ENCODE data around the gene BACE1. TPM values are rescaled to one million over a fixed set of nuclear protein-coding genes. Genes with fewer than 3 reads are reported as not detected.
"Not testable (repeated sequence)": the region's sequence is repeated elsewhere in the genome, so short reads cannot be mapped to it uniquely, and the experiment has no call there.

BACE1 gene
- total RNA-seq, 1 experiment from 2014 or later, result 11.2 TPM

- Mint-ChIP-seq H3K4me1 (ENCODE audit: low read depth, unreplicated experiment) (peaks cover 7% of the 10 kb centered on the region), H3K9me3 (ENCODE audit: unreplicated experiment) (no peaks in the 10 kb centered on the region), H3K27me3 (ENCODE audit: insufficient read depth, unreplicated experiment) (no peaks in the 10 kb centered on the region), H3K4me3 (ENCODE audit: unreplicated experiment) (no peak overlapping the region), H3K36me3 (ENCODE audit: insufficient read depth, unreplicated experiment) (no peaks in the 10 kb centered on the region), H3K27ac (ENCODE audit: unreplicated experiment) (no peak overlapping the region)
- BruUV-seq (replicated peaks), result no TSS peak
- DNase-seq, result no peak
- ChIA-PET POLR2A (no interaction called here), CTCF (interaction anchor here (0.9 kb wide), 1 partner anchor 106 kb away, joined by 3 read pairs; no protein-coding TSS in a partner anchor)
- intact Hi-C loops (cut with micrococcal nuclease; ENCODE audit: unreplicated experiment), result no loop called here
- no peak for TF ChIP-seq CTCF (IDR thresholded peaks at IDR 0.05; ENCODE audit: insufficient read depth in 1 of 2, low read depth in 1 of 2, low read length in 1 of 2, severe bottlenecking in 1 of 2, unreplicated experiment in 1 of 2)
- Histone ChIP-seq H3K4me3 (ENCODE audit: low read depth, low read length) (no peak overlapping the region), H3K36me3 (ENCODE audit: control insufficient read depth, insufficient read depth, low read length) (no peaks in the 10 kb centered on the region), H3K4me1 (0 out of 2 replicates have a peak, but pooled peaks cover 7% of the 10 kb centered on the region), H3K27me3 (replicated peaks; ENCODE audit: control insufficient read depth, insufficient read depth, low read length) (no peaks in the 10 kb centered on the region), H3K9me3 (no peaks in the 10 kb centered on the region)
Measured at GRCh38 chr11:117332843-117333242, 16.8 kb upstream of the BACE1 start.

GRCh38 chr11:117328375-117329010 is 12.4 kb upstream of the BACE1 start:
- CTCF ChIA-PET, result interaction anchor here (1.4 to 1.5 kb wide), 5 partner anchors 13 to 489 kb away, joined by 3 to 9 read pairs (median 6); partner anchors contain the start of genes BACE1, PCSK7 and RNF214
- no peak for TF ChIP-seq CTCF (IDR thresholded peaks at IDR 0.05; ENCODE audit: insufficient read depth in 1 of 2, low read depth in 1 of 2, low read length in 1 of 2, severe bottlenecking in 1 of 2, unreplicated experiment in 1 of 2)
- POLR2A ChIA-PET, result interaction anchor here (1.1 to 1.4 kb wide), 5 partner anchors 27 to 1740 kb away, joined by 3 to 11 read pairs (median 4); partner anchors contain the start of genes PAFAH1B2, PCSK7, RNF214 and VPS11

GRCh38 chr11:117327567-117328374 is 11.7 kb upstream of the BACE1 start, which contains the start of gene CEP164:
TSS of gene CEP164 (plus strand) at chr11:117327854. CDS start at chr11:117338587, 10,733 bp downstream.
- ChIA-PET POLR2A (interaction anchor here (0.5 to 1.4 kb wide), 13 partner anchors 8 to 1740 kb away, joined by 3 to 11 read pairs (median 4); partner anchors contain the start of genes BACE1, PAFAH1B2, PCSK7 and RNF214), CTCF (interaction anchor here (0.6 to 1.5 kb wide), 11 partner anchors 11 to 613 kb away, joined by 3 to 9 read pairs (median 5); partner anchors contain the start of genes BACE1, PCSK7 and RNF214)
- Histone ChIP-seq H3K4me1 (0 out of 2 replicates have a peak, but pooled peaks cover 7% of the 10 kb centered on the region), H3K4me3 (ENCODE audit: low read depth, low read length) (peak within 1 kb of the TSS; percentile 58), H3K9me3 (no peaks in the 10 kb centered on the region), H3K27me3 (replicated peaks; ENCODE audit: control insufficient read depth, insufficient read depth, low read length) (no peaks in the 10 kb centered on the region), H3K36me3 (ENCODE audit: control insufficient read depth, insufficient read depth, low read length) (no peaks in the 10 kb centered on the region)
- peaks cover 8% of the 10 kb centered on the region for H3K9me3 Mint-ChIP-seq (ENCODE audit: unreplicated experiment)
- intact Hi-C loops (cut with micrococcal nuclease; ENCODE audit: unreplicated experiment), result loop anchor here (1.0 kb wide), 1 partner anchor 11 kb away; the partner anchor contains the start of gene BACE1
- no peak within 1 kb of the TSS for H3K27ac Mint-ChIP-seq (ENCODE audit: unreplicated experiment)
- peaks cover 6% of the 10 kb centered on the region for H3K36me3 Mint-ChIP-seq (ENCODE audit: insufficient read depth, unreplicated experiment)
- H3K4me1 Mint-ChIP-seq (ENCODE audit: low read depth, unreplicated experiment), result peaks cover 7% of the 10 kb centered on the region
- no peak within 1 kb of the TSS for H3K4me3 Mint-ChIP-seq (ENCODE audit: unreplicated experiment)
- TF ChIP-seq CTCF (IDR thresholded peaks at IDR 0.05; ENCODE audit: insufficient read depth in 1 of 2, low read depth in 1 of 2, low read length in 1 of 2, severe bottlenecking in 1 of 2, unreplicated experiment in 1 of 2), result no peak
- H3K27me3 Mint-ChIP-seq (ENCODE audit: insufficient read depth, unreplicated experiment), result no peaks in the 10 kb centered on the region
- DNase-seq, result peak; percentile 99
- no TSS peak for BruUV-seq (replicated peaks)

More at GRCh38 chr11:117328375-117329010, 12.4 kb upstream of the BACE1 start:
- peaks cover under 1% of the 10 kb centered on the region for H3K9me3 Mint-ChIP-seq (ENCODE audit: unreplicated experiment)
- DNase-seq, result peak in 1 of 2 experiments; percentile 49
- Histone ChIP-seq H3K36me3 (ENCODE audit: control insufficient read depth, insufficient read depth, low read length) (no peaks in the 10 kb centered on the region), H3K4me3 (ENCODE audit: low read depth, low read length) (peak overlapping the region; percentile 58), H3K27me3 (replicated peaks; ENCODE audit: control insufficient read depth, insufficient read depth, low read length) (no peaks in the 10 kb centered on the region), H3K9me3 (no peaks in the 10 kb centered on the region), H3K4me1 (0 out of 2 replicates have a peak, but pooled peaks cover 7% of the 10 kb centered on the region)
- BruUV-seq (replicated peaks), result TSS peak; percentile 46
- H3K4me1 Mint-ChIP-seq (ENCODE audit: low read depth, unreplicated experiment), result peaks cover 7% of the 10 kb centered on the region
- no peaks in the 10 kb centered on the region for H3K36me3 Mint-ChIP-seq (ENCODE audit: insufficient read depth, unreplicated experiment)
- no peak overlapping the region for H3K4me3 Mint-ChIP-seq (ENCODE audit: unreplicated experiment)
- H3K27me3 Mint-ChIP-seq (ENCODE audit: insufficient read depth, unreplicated experiment), result no peaks in the 10 kb centered on the region
- intact Hi-C loops (cut with micrococcal nuclease; ENCODE audit: unreplicated experiment), result no loop called here
- no peak overlapping the region for H3K27ac Mint-ChIP-seq (ENCODE audit: unreplicated experiment)

- not testable (repeated sequence) for H3K27me3 ChIP-seq (replicated peaks; ENCODE audit: control insufficient read depth, insufficient read depth, low read length); H3K4me3 Mint-ChIP-seq (ENCODE audit: unreplicated experiment); H3K4me1 Mint-ChIP-seq (ENCODE audit: low read depth, unreplicated experiment); H3K9me3 ChIP-seq; BruUV-seq (replicated peaks); H3K4me1 ChIP-seq; H3K36me3 Mint-ChIP-seq (ENCODE audit: insufficient read depth, unreplicated experiment); H3K36me3 ChIP-seq (ENCODE audit: control insufficient read depth, insufficient read depth, low read length); H3K9me3 Mint-ChIP-seq (ENCODE audit: unreplicated experiment); DNase-seq; H3K27ac Mint-ChIP-seq (ENCODE audit: unreplicated experiment); H3K27me3 Mint-ChIP-seq (ENCODE audit: insufficient read depth, unreplicated experiment)
- POLR2A ChIA-PET, result interaction anchor here (0.6 to 1.4 kb wide), 10 partner anchors 9 to 1741 kb away, joined by 3 to 11 read pairs (median 6); partner anchors contain the start of genes BACE1, PAFAH1B2, PCSK7 and RNF214
- CTCF ChIA-PET, result interaction anchor here (0.6 to 1.5 kb wide), 9 partner anchors 10 to 613 kb away, joined by 3 to 9 read pairs (median 5); partner anchors contain the start of gene BACE1
- intact Hi-C loops (cut with micrococcal nuclease; ENCODE audit: unreplicated experiment), result loop anchor here (1.0 kb wide), 1 partner anchor 11 kb away; the partner anchor contains the start of gene BACE1
- peak overlapping the region; percentile 58 for H3K4me3 ChIP-seq (ENCODE audit: low read depth, low read length)
Measured at GRCh38 chr11:117327255-117327566, 11.2 kb upstream of the BACE1 start.
